ENCODE data around the gene CCDC190. TPM values are rescaled to one million over a fixed set of nuclear protein-coding genes. Genes with fewer than 3 reads are reported as not detected.

The CCDC190 gene
- total and polyA plus RNA-seq, 2 of the 8 experiments (the other 6 are each of a cell fraction or from before 2014, with no cell fraction given) = not detected

GRCh38 chr1:162906485-162906884 lies 45.5 kb upstream of the CCDC190 start (continued):
- TF ChIP-seq CHD7 (IDR thresholded peaks at IDR 0.05; ENCODE audit: insufficient replicate concordance, low read length) = no peak
